ENCODE measurements around the gene SULT1A2. TPM values are rescaled to one million over a fixed set of nuclear protein-coding genes. Genes with fewer than 3 reads are reported as not detected.

Gene SULT1A2
- total RNA-seq, 2 donors from 2014 or later, result not detected

GRCh38 chr16:28574925-28575324 lies 21.9 kb downstream of the SULT1A2 start:
- no peaks in the 10 kb centered on the region for H3K27me3 ChIP-seq (replicated peaks; ENCODE audit: insufficient read depth)
- DNase-seq (ENCODE audit: low spot score) (no peak), ATAC-seq (ENCODE audit: insufficient number of reproducible peaks, low FRiP score, low read depth) (no peak)
- H3K27ac ChIP-seq, result no peak overlapping the region
- H3K36me3 ChIP-seq, result no peaks in the 10 kb centered on the region
- no peak for TF ChIP-seq CTCF (IDR thresholded peaks at IDR 0.05)
- H3K9me3 ChIP-seq, result no peaks in the 10 kb centered on the region
- H3K4me1 ChIP-seq (ENCODE audit: control insufficient read depth in 1 of 2, low read depth in 2 of 2), result no peaks in the 10 kb centered on the region
- H3K4me3 ChIP-seq, result no peak overlapping the region

- no peaks in the 10 kb centered on the region for H3K36me3 ChIP-seq
- no peaks in the 10 kb centered on the region for H3K27me3 ChIP-seq (replicated peaks; ENCODE audit: insufficient read depth)
- ATAC-seq (ENCODE audit: insufficient number of reproducible peaks, low FRiP score, low read depth) (no peak), DNase-seq (ENCODE audit: low spot score) (no peak)
- no peaks in the 10 kb centered on the region for H3K4me1 ChIP-seq (ENCODE audit: control insufficient read depth in 1 of 2, low read depth in 2 of 2)
- no peak for TF ChIP-seq CTCF (IDR thresholded peaks at IDR 0.05)
- H3K9me3 ChIP-seq, result no peaks in the 10 kb centered on the region
- H3K4me3 ChIP-seq, result no peak overlapping the region
- H3K27ac ChIP-seq, result no peak overlapping the region
Measured at GRCh38 chr16:28573738-28574718, 22.8 kb downstream of the SULT1A2 start.

GRCh38 chr16:28572696-28573510 lies 23.9 kb downstream of the SULT1A2 start:
- TF ChIP-seq CTCF (IDR thresholded peaks at IDR 0.05), result no peak

GRCh38 chr16:28569968-28570752 lies 26.7 kb downstream of the SULT1A2 start:
- TF ChIP-seq CTCF (IDR thresholded peaks at IDR 0.05), result no peak
- Histone ChIP-seq H3K36me3 (no peaks in the 10 kb centered on the region), H3K27me3 (replicated peaks; ENCODE audit: insufficient read depth) (no peaks in the 10 kb centered on the region), H3K27ac (no peak overlapping the region), H3K4me1 (ENCODE audit: control insufficient read depth in 1 of 2, low read depth in 2 of 2) (no peaks in the 10 kb centered on the region), H3K4me3 (no peak overlapping the region), H3K9me3 (no peaks in the 10 kb centered on the region)
- DNase-seq (ENCODE audit: low spot score), result no peak
- ATAC-seq (ENCODE audit: insufficient number of reproducible peaks, low FRiP score, low read depth), result no peak

More at GRCh38 chr16:28572696-28573510, 23.9 kb downstream of the SULT1A2 start:
- Histone ChIP-seq H3K27ac (no peak overlapping the region), H3K4me3 (no peak overlapping the region), H3K27me3 (replicated peaks; ENCODE audit: insufficient read depth) (no peaks in the 10 kb centered on the region), H3K9me3 (no peaks in the 10 kb centered on the region), H3K4me1 (ENCODE audit: control insufficient read depth in 1 of 2, low read depth in 2 of 2) (no peaks in the 10 kb centered on the region), H3K36me3 (no peaks in the 10 kb centered on the region)
- ATAC-seq (ENCODE audit: insufficient number of reproducible peaks, low FRiP score, low read depth) (no peak), DNase-seq (ENCODE audit: low spot score) (no peak)

All from thoracic aorta (tissue), 2 donors.